ENCODE results near the gene PSTPIP2. TPM values are rescaled to one million over a fixed set of nuclear protein-coding genes. Genes with fewer than 3 reads are reported as not detected.

Gene PSTPIP2
- total and polyA plus RNA-seq, 2 donors (not counting 3 experiments of a cell fraction or from before 2014, with no cell fraction given) = 1.6 to 4.9 TPM

DNA sequence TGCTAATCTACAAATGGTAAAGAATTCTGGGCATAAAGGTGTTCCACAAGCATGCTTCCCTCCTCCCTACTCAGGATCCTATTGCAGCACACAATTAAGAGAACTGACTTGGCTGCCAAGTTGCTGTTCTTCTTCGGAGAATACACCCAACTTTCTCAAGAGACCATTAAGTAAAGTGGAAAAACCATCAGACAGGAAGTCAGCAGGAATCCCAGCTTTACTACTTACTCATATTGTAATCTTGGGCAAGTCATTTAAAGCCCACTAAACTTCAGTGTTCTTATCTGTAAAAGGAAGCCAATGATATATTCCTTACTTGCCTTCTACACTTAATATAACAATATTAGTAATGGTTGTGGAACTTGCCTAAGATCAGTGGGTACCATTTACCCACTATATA lies 37.8 kb downstream of the PSTPIP2 start:
- Histone ChIP-seq H3K9me1 (replicated peaks; ENCODE audit: control insufficient read depth, extremely low read depth, insufficient read depth, low read length) (no peaks in the 10 kb centered on the region), H3K9ac (replicated peaks; ENCODE audit: extremely low read depth, insufficient read depth, low read length) (no peak overlapping the region), H3K79me2 (ENCODE audit: control insufficient read depth, insufficient read depth, low read length) (no peaks in the 10 kb centered on the region), H2AFZ (ENCODE audit: low read depth, low read length) (no peak overlapping the region), H3K4me2 (ENCODE audit: insufficient read depth, low read length) (no peak overlapping the region), H3K36me3 (ENCODE audit: control insufficient read depth in 2 of 2, extremely low read depth in 1 of 2, insufficient read depth in 2 of 2, low read length in 2 of 2) (no peaks in the 10 kb centered on the region), H3K4me1 (ENCODE audit: control insufficient read depth, extremely low read depth, insufficient read depth, low read length) (no peaks in the 10 kb centered on the region), H3K27me3 (ENCODE audit: control insufficient read depth in 2 of 2, insufficient read depth in 2 of 2, low read length in 2 of 2) (peaks cover under 1% of the 10 kb centered on the region in 2 experiments), H4K20me1 (replicated peaks; ENCODE audit: control insufficient read depth, extremely low read depth, insufficient read depth, low read length) (no peaks in the 10 kb centered on the region), H3K9me3 (replicated peaks; ENCODE audit: control insufficient read depth, insufficient read depth, low read length) (no peaks in the 10 kb centered on the region), H3K4me3 (replicated peaks in 1 of 3; ENCODE audit: insufficient read depth in 1 of 3, low read depth in 1 of 3, low read length in 3 of 3) (no peak overlapping the region), H3K27ac (ENCODE audit: insufficient read depth, low read depth, low read length) (no peak overlapping the region)
- TF ChIP-seq JUN (IDR thresholded peaks at IDR 0.05; ENCODE audit: borderline replicate concordance, insufficient read depth, insufficient read length, low read depth) (no peak), FOS (IDR thresholded peaks at IDR 0.05; ENCODE audit: borderline replicate concordance, insufficient read depth, low read length) (no peak), CTCF (IDR thresholded peaks at IDR 0.05; ENCODE audit: extremely low read depth in 1 of 2, insufficient read depth in 1 of 2, low read depth in 1 of 2, low read length in 2 of 2) (no peak), MYC (IDR thresholded peaks at IDR 0.05; ENCODE audit: low read depth, low read length) (no peak), POLR2AphosphoS5 (IDR thresholded peaks at IDR 0.05; ENCODE audit: insufficient read depth, low read depth, low read length) (no peak), POLR2A (IDR thresholded peaks at IDR 0.05; ENCODE audit: low read depth, low read length) (no peak)
- TF ChIP-seq, protein P1, sequence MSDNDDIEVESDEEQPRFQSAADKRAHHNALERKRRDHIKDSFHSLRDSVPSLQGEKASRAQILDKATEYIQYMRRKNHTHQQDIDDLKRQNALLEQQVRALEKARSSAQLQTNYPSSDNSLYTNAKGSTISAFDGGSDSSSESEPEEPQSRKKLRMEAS (IDR thresholded peaks at IDR 0.05; ENCODE audit: insufficient read depth, insufficient read length) = no peak
- ChIA-PET POLR2A (no interaction called here), CTCF (interaction anchor here (0.8 to 1.1 kb wide), 4 partner anchors 14 to 195 kb away, joined by 3 read pairs; no protein-coding TSS in a partner anchor)
- intact Hi-C loops (cut with micrococcal nuclease) = no loop called here
- no TSS peak for BruUV-seq (replicated peaks)
- FAIRE-seq = no peak
- dilution Hi-C loops (cut with MboI; ENCODE audit: extremely low pct_ligation_motif_present, low sequenced_read_pairs) = no loop called here
- DNase-seq (ENCODE audit: low read depth, low spot score) = no peak

Data from endothelial cell of umbilical vein (primary cell).